Caco-2 (cell line): ENCODE measurements around the gene TNFRSF6B. TPM values are rescaled to one million over a fixed set of nuclear protein-coding genes. Genes with fewer than 3 reads are reported as not detected.

ENCODE experiments used
- BruUV-seq: library from RNA; stranded (reverse); fragments of 400-500 nt; replicated peaks from 2 replicates; lab custom pipeline; 2021; lab: Mats Ljungman, UMichigan
- CTCF ChIA-PET: fragments of 300-600 bp; sonication (Branson Sonifier 250); formaldehyde crosslinking; loops from one replicate; lab custom pipeline; 2022; ENCODE audit warnings: antibody characterized with exemption; lab: Charles Lee
- POLR2A ChIA-PET: fragments of 300-600 bp; sonication (Branson Sonifier 250); formaldehyde crosslinking; loops from one replicate; lab custom pipeline; 2022; ENCODE audit warnings: antibody characterized with exemption; lab: Charles Lee
- DNase-seq, 2 experiments: peaks; one replicate each; pipeline versions ENCODE4 v3.0.0 to v3.0.0-alpha.2; 2020 to 2022
- H3K27me3 ChIP-seq: replicated peaks from 2 replicates; pipeline ENCODE4 v1.6.0; 2011; ENCODE audit warnings: low read length; ENCODE audit not compliant: control insufficient read depth, insufficient read depth
- H3K36me3 ChIP-seq: 2 replicates; pipeline ENCODE4 v1.5.1; 2011; ENCODE audit warnings: low read length; ENCODE audit not compliant: control insufficient read depth, insufficient read depth
- H3K4me1 ChIP-seq: fragments of 250-450 bp; sonication (Bioruptor Pico); 2 replicates; pipeline ENCODE4 v1.5.1; 2020; ENCODE audit warnings: mild to moderate bottlenecking
- H3K4me3 ChIP-seq: 2 replicates; pipeline ENCODE4 v1.5.1; 2011; ENCODE audit warnings: low read depth, mild to moderate bottlenecking, control low read depth, low read length
- H3K9me3 ChIP-seq: fragments of 250-450 bp; sonication (Bioruptor Pico); 2 replicates; pipeline ENCODE4 v1.5.1; 2020; ENCODE audit warnings: mild to moderate bottlenecking, moderate library complexity
- H3K27ac Mint-ChIP-seq: one replicate; pipeline ENCODE4 v1.8.0; 2022; ENCODE audit warnings: mixed read lengths; ENCODE audit not compliant: unreplicated experiment
- H3K27me3 Mint-ChIP-seq: one replicate; pipeline ENCODE4 v1.8.0; 2022; ENCODE audit warnings: mixed read lengths; ENCODE audit not compliant: insufficient read depth, unreplicated experiment
- H3K36me3 Mint-ChIP-seq: one replicate; pipeline ENCODE4 v1.8.0; 2022; ENCODE audit warnings: mild to moderate bottlenecking, mixed read lengths; ENCODE audit not compliant: insufficient read depth, unreplicated experiment
- H3K4me1 Mint-ChIP-seq: one replicate; pipeline ENCODE4 v1.8.0; 2022; ENCODE audit warnings: low read depth, mixed read lengths; ENCODE audit not compliant: unreplicated experiment
- H3K4me3 Mint-ChIP-seq: one replicate; pipeline ENCODE4 v1.8.0; 2022; ENCODE audit warnings: mild to moderate bottlenecking, moderate library complexity, mixed read lengths; ENCODE audit not compliant: unreplicated experiment
- H3K9me3 Mint-ChIP-seq: one replicate; pipeline ENCODE4 v1.8.0; 2022; ENCODE audit warnings: mixed read lengths; ENCODE audit not compliant: unreplicated experiment
- CTCF ChIP-seq, 2 experiments: fragments of 200-600 bp in 1 of 2; IDR thresholded peaks; 1 replicate in 1 of 2; 2 replicates in 1 of 2; pipeline versions ENCODE4 v1.5.1 to v1.8.0; 2011 to 2022; ENCODE audit warnings: antibody characterized with exemption in 1 of 2, control low read depth in 1 of 2, inconsistent platforms in 1 of 2, low read depth in 1 of 2, low read length in 1 of 2, mild to moderate bottlenecking in 1 of 2, moderate library complexity in 1 of 2; ENCODE audit not compliant: insufficient read depth in 1 of 2, severe bottlenecking in 1 of 2, unreplicated experiment in 1 of 2
- intact Hi-C: fragments of 100-400 bp; cut with micrococcal nuclease; formaldehyde crosslinking; loops from one replicate; pipeline ENCODE4 v1.10.0; 2022; ENCODE audit not compliant: unreplicated experiment
- total RNA-seq: library from RNA; stranded (reverse); gene quantifications from 2 replicates; pipeline ENCODE4 v1.2.3, GENCODE V29; 2022

The TNFRSF6B gene
- total RNA-seq, 1 experiment from 2014 or later, result not detected

- ChIA-PET POLR2A (no interaction called here), CTCF (interaction anchor here (1.3 to 3.0 kb wide), 2 partner anchors 35 to 42 kb away, joined by 3 to 25 read pairs; no protein-coding TSS in a partner anchor)
- Mint-ChIP-seq H3K27ac (peak overlapping the region; percentile 84), H3K27me3 (no peaks in the 10 kb centered on the region), H3K4me1 (peaks cover 16% of the 10 kb centered on the region), H3K4me3 (peak overlapping the region; percentile 87), H3K9me3 (no peaks in the 10 kb centered on the region), H3K36me3 (peaks cover 100% of the 10 kb centered on the region)
- peaks cover 18% of the 10 kb centered on the region for H3K36me3 ChIP-seq
- no peak for TF ChIP-seq CTCF (IDR thresholded peaks at IDR 0.05; ENCODE audit: insufficient read depth in 1 of 2, low read depth in 1 of 2, low read length in 1 of 2, severe bottlenecking in 1 of 2, unreplicated experiment in 1 of 2)
- H3K4me1 ChIP-seq, result peaks cover 14% of the 10 kb centered on the region
- BruUV-seq, result TSS peak; percentile 32
- intact Hi-C loops, result loop anchor here (2.0 kb wide), 1 partner anchor 251 kb away; the partner anchor contains the start of gene UCKL1
- peak overlapping the region; percentile 96 for H3K4me3 ChIP-seq
- H3K9me3 ChIP-seq, result no peaks in the 10 kb centered on the region
- DNase-seq, result no peak
- no peaks in the 10 kb centered on the region for H3K27me3 ChIP-seq
These were observed 9.7 kb downstream of the TNFRSF6B start for GRCh38 chr20:63706027-63706695.

- POLR2A ChIA-PET, result interaction anchor here (0.5 to 1.9 kb wide), 12 partner anchors 8 to 250 kb away, joined by 3 to 33 read pairs (median 4); partner anchors contain the start of genes HELZ2, LIME1, SLC2A4RG and TPD52L2
- intact Hi-C loops, result loop anchor here (1.0 to 2.0 kb wide), 3 partner anchors 34 to 250 kb away; partner anchors contain the start of genes TPD52L2 and UCKL1
- Histone ChIP-seq H3K36me3 (peaks cover 19% of the 10 kb centered on the region), H3K9me3 (peaks cover 2% of the 10 kb centered on the region; the same call in 1 of the 2 replicates), H3K4me3 (peak overlapping the region; percentile 96), H3K4me1 (peaks cover 14% of the 10 kb centered on the region), H3K27me3 (no peaks in the 10 kb centered on the region)
- Mint-ChIP-seq H3K36me3 (peaks cover 100% of the 10 kb centered on the region), H3K27me3 (no peaks in the 10 kb centered on the region), H3K27ac (peak overlapping the region; percentile 84), H3K4me3 (peak overlapping the region; percentile 87), H3K4me1 (peaks cover 16% of the 10 kb centered on the region), H3K9me3 (peaks cover 3% of the 10 kb centered on the region)
- no TSS peak for BruUV-seq
- TF ChIP-seq CTCF (IDR thresholded peaks at IDR 0.05; ENCODE audit: insufficient read depth in 1 of 2, low read depth in 1 of 2, low read length in 1 of 2, severe bottlenecking in 1 of 2, unreplicated experiment in 1 of 2), result peak; percentile 39 to 92
- peak; percentile 81 to 86 for DNase-seq
- CTCF ChIA-PET, result interaction anchor here (0.6 to 3.0 kb wide), 12 partner anchors 8 to 268 kb away, joined by 3 to 25 read pairs (median 4); partner anchors contain the start of genes PTK6, TPD52L2 and UCKL1
These were observed 10.6 kb downstream of the TNFRSF6B start for GRCh38 chr20:63706852-63707557.
